Activated naive CD4-positive, alpha-beta T cell treated with anti-CD3 and anti-CD28 coated beads for 36 hours (primary cell): ENCODE measurements around the gene KIAA1328. TPM values are rescaled to one million over a fixed set of nuclear protein-coding genes. Genes with fewer than 3 reads are reported as not detected.
A peak's percentile ranks its signal among the peaks of the same experiment; 100 is the strongest.

Source experiments
- CTCF ChIA-PET: fragments of 350-600 bp; sonication (Branson Sonifier 250); formaldehyde crosslinking; loops from one replicate; lab custom pipeline; 2021; ENCODE audit warnings: antibody characterized with exemption; lab: Charles Lee
- DNase-seq: peaks from one replicate; pipeline ENCODE4 v3.0.0-alpha.2; 2020
- H3K27ac Mint-ChIP-seq: one replicate; pipeline ENCODE4 v1.8.0; 2021; ENCODE audit warnings: mild to moderate bottlenecking, mixed read lengths
- H3K27me3 Mint-ChIP-seq: one replicate; pipeline ENCODE4 v1.8.0; 2021; ENCODE audit warnings: low read depth, mixed read lengths
- H3K36me3 Mint-ChIP-seq: one replicate; pipeline ENCODE4 v1.8.0; 2021; ENCODE audit warnings: low read depth, mixed read lengths
- H3K4me1 Mint-ChIP-seq: one replicate; pipeline ENCODE4 v1.8.0; 2021; ENCODE audit warnings: low read depth, mixed read lengths
- H3K4me3 Mint-ChIP-seq: one replicate; pipeline ENCODE4 v1.8.0; 2021; ENCODE audit warnings: mild to moderate bottlenecking, moderate library complexity, mixed read lengths
- H3K9me3 Mint-ChIP-seq: one replicate; pipeline ENCODE4 v1.8.0; 2021; ENCODE audit warnings: mixed read lengths
- intact Hi-C: fragments of 100-400 bp; cut with micrococcal nuclease; formaldehyde crosslinking; loops from one replicate; pipeline ENCODE4 v1.15.1; 2023
- total RNA-seq, 2 experiments: library from RNA; stranded (reverse); gene quantifications; one replicate each; pipeline ENCODE4 v1.2.3, GENCODE V29; 2021

KIAA1328 gene
- total RNA-seq, 2 experiments from 2014 or later: 7.2 to 7.8 TPM

DNA sequence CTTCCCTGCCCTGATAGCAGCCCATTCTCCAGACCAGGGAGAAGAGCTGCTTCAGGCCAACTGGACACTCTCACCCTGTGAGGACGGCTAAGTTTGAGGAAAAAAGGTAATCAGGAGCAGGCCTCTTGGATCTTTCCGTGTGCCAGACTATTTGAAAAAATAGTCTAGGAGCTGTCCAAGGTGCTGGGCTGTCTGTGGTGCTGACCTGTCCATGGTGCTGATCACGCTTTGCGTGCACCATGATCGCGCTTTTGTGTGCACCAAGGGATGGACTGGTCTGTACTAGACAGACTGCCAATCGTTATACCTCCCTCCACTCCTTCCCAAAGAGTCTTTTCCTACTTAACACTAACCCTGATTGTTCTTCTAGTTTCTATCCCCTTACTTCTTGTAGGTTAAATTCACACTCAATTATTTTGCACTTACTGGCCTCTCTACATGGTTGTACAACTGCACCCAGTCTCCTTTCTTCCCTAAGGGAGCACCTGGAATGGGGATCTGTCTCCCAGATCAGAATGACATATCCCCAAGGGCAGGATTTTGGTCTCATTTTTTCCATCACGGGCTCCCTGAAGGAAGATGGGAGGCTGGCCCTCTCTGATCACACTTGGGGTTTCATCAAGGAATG lies 441.2 kb downstream of the KIAA1328 start:
- H3K9me3 Mint-ChIP-seq: peaks cover under 1% of the 10 kb centered on the region
- CTCF ChIA-PET: no interaction called here

DNA sequence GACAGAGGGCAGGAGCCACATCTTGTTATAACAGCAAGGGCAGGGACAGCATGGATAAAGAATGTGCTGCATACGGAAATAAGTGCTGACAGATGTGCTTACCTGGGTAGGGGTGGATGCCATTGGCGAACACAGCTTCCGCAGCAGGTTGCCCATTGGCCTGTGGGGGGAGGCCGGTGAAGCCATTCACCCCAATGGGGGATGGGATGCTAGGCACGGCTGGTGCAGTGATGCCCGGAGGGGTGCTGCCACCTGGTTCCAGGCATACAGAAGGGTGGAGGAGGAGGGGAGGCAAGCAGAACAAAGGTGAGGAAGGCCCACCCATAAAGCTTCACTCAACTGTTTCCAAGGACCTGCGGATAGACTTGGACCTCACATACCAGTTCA lies 441.7 kb downstream of the KIAA1328 start:
- Mint-ChIP-seq H3K4me3 (no peak overlapping the region), H3K9me3 (no peaks in the 10 kb centered on the region), H3K27me3 (peaks cover 21% of the 10 kb centered on the region), H3K4me1 (peaks cover 2% of the 10 kb centered on the region), H3K27ac (no peak overlapping the region), H3K36me3 (peaks cover 4% of the 10 kb centered on the region)
- intact Hi-C loops: no loop called here
- CTCF ChIA-PET: no interaction called here
- DNase-seq: no peak

More for the DNA sequence above, 441.2 kb downstream of the KIAA1328 start:
- Mint-ChIP-seq H3K36me3 (peaks cover 2% of the 10 kb centered on the region), H3K27ac (no peak overlapping the region), H3K4me3 (no peak overlapping the region), H3K4me1 (no peaks in the 10 kb centered on the region), H3K27me3 (peaks cover 17% of the 10 kb centered on the region)
- intact Hi-C loops: no loop called here
- peak; percentile 59 for DNase-seq

DNA sequence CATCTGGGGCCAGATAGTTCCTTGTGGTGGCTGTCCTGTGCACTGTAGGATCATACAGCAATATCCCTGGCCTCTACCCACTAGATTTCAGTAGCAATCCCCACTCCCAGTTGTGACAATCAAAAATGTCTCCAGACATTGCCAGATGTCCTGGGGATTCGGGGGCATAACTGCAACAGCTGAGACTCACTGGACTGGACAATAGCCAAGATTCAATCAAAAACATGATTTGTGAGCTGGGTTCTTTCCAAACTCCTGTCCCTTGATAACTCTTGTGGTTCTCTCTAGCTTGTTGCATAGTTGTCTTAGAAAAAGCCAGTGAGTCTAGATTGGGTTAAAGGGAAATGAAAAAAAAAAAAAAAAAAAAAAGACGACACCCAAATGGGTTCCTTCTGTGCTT lies 443.3 kb downstream of the KIAA1328 start:
- CTCF ChIA-PET: no interaction called here
- peaks cover 5% of the 10 kb centered on the region for H3K36me3 Mint-ChIP-seq
- intact Hi-C loops: no loop called here
- no peak overlapping the region for H3K4me3 Mint-ChIP-seq
- no peaks in the 10 kb centered on the region for H3K9me3 Mint-ChIP-seq
- no peak for DNase-seq
- H3K27me3 Mint-ChIP-seq: peaks cover 30% of the 10 kb centered on the region
- H3K27ac Mint-ChIP-seq: no peak overlapping the region
- H3K4me1 Mint-ChIP-seq: peaks cover 6% of the 10 kb centered on the region

DNA sequence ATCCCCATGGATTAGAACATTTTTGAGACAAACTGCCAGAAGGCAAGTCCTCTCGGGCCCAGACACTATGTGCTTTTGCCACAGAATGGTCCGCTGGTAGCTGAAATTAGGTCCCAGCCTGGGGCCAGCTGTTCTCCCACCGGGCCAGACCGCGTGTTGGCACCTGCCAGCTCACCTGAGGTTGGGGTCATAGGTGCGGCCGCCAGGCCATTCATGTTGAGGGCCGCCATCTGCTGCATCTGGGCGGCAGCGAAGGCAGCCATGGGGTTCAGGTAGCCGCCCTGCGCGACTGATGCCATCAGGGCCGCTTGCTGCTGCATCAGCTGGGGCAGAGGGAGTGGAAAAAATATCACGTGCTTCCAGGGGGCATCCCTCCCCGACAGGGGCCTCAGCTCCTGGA lies 443.9 kb downstream of the KIAA1328 start:
- Mint-ChIP-seq H3K36me3 (peaks cover 5% of the 10 kb centered on the region), H3K9me3 (no peaks in the 10 kb centered on the region), H3K27ac (no peak overlapping the region), H3K4me1 (peaks cover 6% of the 10 kb centered on the region), H3K4me3 (no peak overlapping the region), H3K27me3 (peaks cover 36% of the 10 kb centered on the region)
- DNase-seq: no peak
- intact Hi-C loops: no loop called here
- CTCF ChIA-PET: no interaction called here

DNA sequence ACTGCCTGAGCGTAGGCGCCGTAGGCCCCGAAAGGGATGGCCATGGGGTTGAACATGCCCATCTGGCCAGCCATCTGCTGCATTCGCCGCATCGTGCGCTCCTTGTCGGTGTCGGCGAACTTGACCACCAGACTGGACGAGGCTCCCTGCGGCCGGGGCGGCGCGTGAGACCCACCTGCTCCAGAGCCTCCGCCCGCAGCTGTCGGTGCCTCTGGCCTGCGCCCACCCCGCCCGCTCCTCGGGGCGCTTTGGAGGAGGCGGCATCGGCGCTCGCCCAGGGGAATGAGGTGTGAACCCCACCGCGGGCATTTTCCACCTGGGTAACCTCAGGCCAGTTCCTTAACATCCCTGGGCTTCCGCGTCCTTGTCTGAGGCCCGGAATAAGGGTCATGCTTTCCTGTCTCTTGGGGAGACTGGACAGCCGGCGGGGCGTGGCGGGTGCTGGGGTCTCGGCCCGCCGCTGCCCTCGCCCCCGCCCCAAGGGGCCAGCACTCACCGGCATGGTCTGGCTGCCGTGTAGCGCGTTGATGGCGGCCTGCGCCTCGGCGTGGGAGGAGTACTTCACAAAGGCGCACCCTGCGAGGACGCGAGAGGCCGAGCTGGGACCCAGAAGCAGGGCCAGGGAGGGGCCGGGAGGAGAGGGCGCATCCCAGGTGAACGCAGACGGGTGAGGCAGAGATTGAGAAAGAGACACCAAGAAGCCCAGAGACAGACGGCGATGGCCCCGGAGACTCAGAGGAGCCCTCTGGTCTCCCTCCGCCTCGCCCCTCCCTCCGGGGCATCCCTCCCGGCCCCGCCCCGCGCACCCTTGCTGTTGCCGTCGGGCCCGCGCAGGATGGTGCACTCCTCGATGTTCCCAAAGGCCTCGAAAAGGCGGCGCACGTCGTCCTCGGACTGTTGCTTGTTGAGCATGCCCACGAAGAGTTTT lies 445.6 kb downstream of the KIAA1328 start:
- intact Hi-C loops: no loop called here
- CTCF ChIA-PET: no interaction called here
- Mint-ChIP-seq H3K27me3 (peaks cover 45% of the 10 kb centered on the region), H3K4me3 (no peak overlapping the region), H3K9me3 (no peaks in the 10 kb centered on the region), H3K4me1 (peaks cover 6% of the 10 kb centered on the region), H3K27ac (no peak overlapping the region), H3K36me3 (peaks cover 5% of the 10 kb centered on the region)
- DNase-seq: no peak

DNA sequence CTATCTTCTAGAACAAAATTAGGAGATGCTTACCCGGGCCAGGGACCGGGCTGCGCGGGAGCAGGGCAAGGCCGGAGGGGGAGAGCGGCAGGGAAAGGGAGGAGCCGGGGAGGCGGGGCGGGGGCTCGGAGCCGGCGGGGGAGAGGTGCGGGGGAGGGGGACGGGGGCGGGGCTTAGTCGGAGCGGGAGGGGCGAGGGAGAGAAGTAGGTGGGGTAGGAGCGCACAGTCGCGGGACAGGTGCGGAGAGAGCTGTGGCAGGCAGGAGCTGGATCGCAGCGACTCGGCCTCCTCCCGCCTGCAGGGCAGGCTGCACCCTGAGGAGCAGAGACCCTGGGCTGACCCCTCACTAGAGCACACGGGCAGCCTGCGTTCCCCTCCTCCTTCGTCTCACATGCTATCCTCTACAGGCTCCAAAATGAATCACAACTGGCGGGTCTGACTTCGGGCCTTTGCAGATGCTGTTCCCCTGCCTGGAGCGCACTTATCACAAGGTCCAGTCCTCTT lies 446.4 kb downstream of the KIAA1328 start:
- intact Hi-C loops: no loop called here
- no peak overlapping the region for H3K4me3 Mint-ChIP-seq
- H3K9me3 Mint-ChIP-seq: no peaks in the 10 kb centered on the region
- peaks cover 5% of the 10 kb centered on the region for H3K36me3 Mint-ChIP-seq
- peaks cover 45% of the 10 kb centered on the region for H3K27me3 Mint-ChIP-seq
- no peak overlapping the region for H3K27ac Mint-ChIP-seq
- no peak for DNase-seq
- H3K4me1 Mint-ChIP-seq: peaks cover 6% of the 10 kb centered on the region
- CTCF ChIA-PET: interaction anchor here (1.0 kb wide), 1 partner anchor 333 kb away, joined by 3 read pairs; no protein-coding TSS in a partner anchor

DNA sequence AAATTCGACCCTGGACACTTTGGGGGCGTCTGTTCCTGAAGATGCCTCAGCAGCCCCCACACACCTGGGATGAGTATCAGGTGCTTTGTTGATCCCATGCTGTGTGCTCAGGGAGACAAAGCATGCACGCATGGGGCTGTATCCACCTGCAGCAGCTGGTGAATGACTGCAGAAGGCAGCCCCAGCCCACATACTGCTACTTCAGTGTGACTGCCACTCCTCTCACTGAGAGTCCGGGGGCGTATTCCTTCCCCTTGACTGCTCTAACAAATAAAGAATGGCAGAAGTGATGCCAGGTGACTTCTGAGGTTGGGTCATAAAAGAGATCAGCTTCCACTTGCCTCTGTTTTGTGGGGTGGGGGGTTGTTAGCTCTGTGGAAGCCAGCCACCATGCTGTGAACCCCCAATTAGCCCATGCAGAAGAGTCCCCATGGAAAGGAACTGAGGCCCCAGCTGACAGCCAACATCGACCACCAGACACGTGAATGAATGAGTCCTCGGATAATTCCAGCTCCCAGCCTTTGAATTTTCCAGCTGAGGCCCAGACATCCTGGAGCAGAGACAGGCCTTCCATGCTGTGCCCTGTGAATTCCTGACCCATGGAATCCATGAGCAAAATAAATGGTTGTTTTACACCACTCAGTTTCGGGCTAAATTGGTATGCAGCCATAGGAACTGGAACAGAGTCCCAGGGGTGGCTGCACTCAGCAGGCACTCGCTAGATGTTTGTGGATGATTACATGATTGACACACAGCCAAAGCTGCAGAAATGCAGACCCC lies 447.4 kb downstream of the KIAA1328 start:
- peaks cover 6% of the 10 kb centered on the region for H3K4me1 Mint-ChIP-seq
- no peak overlapping the region for H3K27ac Mint-ChIP-seq

DNA sequence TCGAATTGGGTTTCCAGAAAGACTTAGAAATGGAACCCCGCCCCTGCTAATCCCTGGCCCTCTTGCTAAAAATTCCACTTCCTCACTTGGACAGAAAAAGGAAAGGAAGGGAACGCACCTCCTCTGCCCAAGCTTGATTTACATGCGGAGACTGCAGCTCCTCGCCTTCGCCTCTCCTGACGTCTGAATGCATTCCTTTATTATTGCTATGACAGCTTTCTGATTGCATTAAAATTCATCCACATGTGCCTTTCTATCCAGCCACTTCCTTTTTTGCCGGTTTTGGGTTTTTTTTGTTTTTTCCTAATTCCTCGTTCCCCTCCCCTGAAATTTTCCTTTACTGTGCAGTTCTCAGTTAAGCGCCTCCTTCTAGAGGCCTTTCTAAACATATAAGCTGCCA lies 448.9 kb downstream of the KIAA1328 start:
- peaks cover 3% of the 10 kb centered on the region for H3K36me3 Mint-ChIP-seq
- CTCF ChIA-PET: interaction anchor here (0.7 kb wide), 1 partner anchor 1224 kb away, joined by 3 read pairs; no protein-coding TSS in a partner anchor
- no peak for DNase-seq
- H3K4me3 Mint-ChIP-seq: no peak overlapping the region
- peaks cover 6% of the 10 kb centered on the region for H3K4me1 Mint-ChIP-seq
- intact Hi-C loops: no loop called here
- H3K27ac Mint-ChIP-seq: no peak overlapping the region
- H3K27me3 Mint-ChIP-seq: peaks cover 55% of the 10 kb centered on the region
- H3K9me3 Mint-ChIP-seq: no peaks in the 10 kb centered on the region

More for the DNA sequence above, 447.4 kb downstream of the KIAA1328 start:
- Mint-ChIP-seq H3K4me3 (no peak overlapping the region), H3K36me3 (peaks cover 5% of the 10 kb centered on the region), H3K9me3 (no peaks in the 10 kb centered on the region), H3K27me3 (peaks cover 47% of the 10 kb centered on the region)
- intact Hi-C loops: no loop called here
- no peak for DNase-seq
- CTCF ChIA-PET: interaction anchor here (0.6 to 1.0 kb wide), 3 partner anchors 271 to 334 kb away, joined by 3 read pairs; no protein-coding TSS in a partner anchor

Other genes with a start within 250 kb of the KIAA1328 start
- gene TPGS2, start 125 bp upstream of the KIAA1328 start, total RNA-seq: 10 to 100 TPM; 71.5 to 73.4 TPM